HUES6 (cell line): ENCODE results near the gene AGRN.
A peak's percentile ranks its signal among the peaks of the same experiment; 100 is the strongest.

Experiments
- H3K27ac ChIP-seq: 2 replicates; pipeline ENCODE4 v1.7.0; 2013; ENCODE audit warnings: low read depth, mild to moderate bottlenecking, low read length, inconsistent platforms
- H3K27me3 ChIP-seq: 2 replicates; pipeline ENCODE4 v1.6.1; 2013; ENCODE audit warnings: low read length; ENCODE audit not compliant: control insufficient read depth, insufficient read depth
- H3K36me3 ChIP-seq: 2 replicates; pipeline ENCODE4 v1.6.1; 2013; ENCODE audit warnings: low read length; ENCODE audit not compliant: control insufficient read depth, insufficient read depth
- H3K4me1 ChIP-seq: 2 replicates; pipeline ENCODE4 v1.6.1; 2013; ENCODE audit warnings: low read length; ENCODE audit not compliant: control insufficient read depth, insufficient read depth
- H3K4me3 ChIP-seq: 2 replicates; pipeline ENCODE4 v1.5.1; 2013; ENCODE audit warnings: low read depth, low read length
- H3K9ac ChIP-seq: one replicate; pipeline ENCODE4 v1.6.1; 2013; ENCODE audit warnings: mild to moderate bottlenecking, low read length
- H3K9me3 ChIP-seq: 2 replicates; pipeline ENCODE4 v1.6.1; 2013; ENCODE audit warnings: low read depth, low read length; ENCODE audit not compliant: control insufficient read depth, insufficient read depth

AGRN gene

GRCh38 chr1:1020000-1020404, at the start of gene AGRN:
Gene AGRN (plus strand): TSS chr1:1020120. CDS start chr1:1020173, 53 bp downstream.
- peak within 1 kb of the TSS; percentile 87 for H3K4me3 ChIP-seq
- H3K9ac ChIP-seq, result peak within 1 kb of the TSS; percentile 89
- no peaks in the 10 kb centered on the region for H3K9me3 ChIP-seq
- no peak within 1 kb of the TSS for H3K27ac ChIP-seq
- H3K4me1 ChIP-seq, result peaks cover 38% of the 10 kb centered on the region
- peaks cover 3% of the 10 kb centered on the region; the same call in 1 of the 2 replicates for H3K36me3 ChIP-seq
- peaks cover 3% of the 10 kb centered on the region; the same call in 1 of the 2 replicates for H3K27me3 ChIP-seq

DNA sequence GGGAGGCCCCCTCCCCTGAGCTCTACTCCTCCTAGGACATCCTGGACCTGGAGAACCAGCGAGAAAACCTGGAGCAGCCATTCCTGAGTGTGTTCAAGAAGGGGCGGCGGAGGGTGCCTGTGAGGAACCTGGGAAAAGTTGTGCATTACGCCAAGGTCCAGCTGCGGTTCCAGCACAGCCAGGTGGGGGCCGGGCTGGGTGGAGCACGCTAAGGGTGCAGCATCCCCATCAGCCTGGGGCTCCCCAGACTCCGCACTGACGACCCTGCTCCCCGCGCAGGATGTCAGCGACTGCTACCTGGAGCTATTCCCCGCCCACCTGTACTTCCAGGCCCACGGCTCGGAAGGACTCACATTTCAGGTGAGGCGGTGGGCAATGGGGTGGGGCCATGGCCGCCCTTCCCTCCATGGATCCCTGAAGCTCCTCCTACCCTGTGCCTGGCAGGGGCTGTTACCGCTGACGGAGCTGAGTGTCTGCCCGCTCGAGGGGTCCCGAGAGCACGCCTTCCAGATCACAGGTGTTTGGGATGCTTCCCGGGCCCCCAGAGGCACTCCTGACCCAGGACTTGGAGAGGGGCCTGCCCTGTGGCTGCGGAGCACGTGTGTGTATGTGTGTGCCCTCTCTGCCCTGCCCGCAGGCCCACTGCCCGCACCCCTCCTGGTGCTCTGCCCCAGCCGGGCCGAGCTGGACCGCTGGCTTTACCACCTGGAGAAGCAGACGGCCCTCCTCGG, 49.5 kb upstream of the AGRN start:
- H3K27me3 ChIP-seq, result peaks cover 95% of the 10 kb centered on the region
- H3K27ac ChIP-seq, result no peak overlapping the region
- no peak overlapping the region for H3K4me3 ChIP-seq
- no peaks in the 10 kb centered on the region for H3K9me3 ChIP-seq
- H3K4me1 ChIP-seq, result peaks cover 17% of the 10 kb centered on the region
- peaks cover under 1% of the 10 kb centered on the region; the same call in 1 of the 2 replicates for H3K36me3 ChIP-seq
- H3K9ac ChIP-seq, result no peak overlapping the region

GRCh38 chr1:970973-971730, 48.8 kb upstream of the AGRN start:
- peaks cover 95% of the 10 kb centered on the region for H3K27me3 ChIP-seq
- H3K9me3 ChIP-seq, result no peaks in the 10 kb centered on the region

DNA sequence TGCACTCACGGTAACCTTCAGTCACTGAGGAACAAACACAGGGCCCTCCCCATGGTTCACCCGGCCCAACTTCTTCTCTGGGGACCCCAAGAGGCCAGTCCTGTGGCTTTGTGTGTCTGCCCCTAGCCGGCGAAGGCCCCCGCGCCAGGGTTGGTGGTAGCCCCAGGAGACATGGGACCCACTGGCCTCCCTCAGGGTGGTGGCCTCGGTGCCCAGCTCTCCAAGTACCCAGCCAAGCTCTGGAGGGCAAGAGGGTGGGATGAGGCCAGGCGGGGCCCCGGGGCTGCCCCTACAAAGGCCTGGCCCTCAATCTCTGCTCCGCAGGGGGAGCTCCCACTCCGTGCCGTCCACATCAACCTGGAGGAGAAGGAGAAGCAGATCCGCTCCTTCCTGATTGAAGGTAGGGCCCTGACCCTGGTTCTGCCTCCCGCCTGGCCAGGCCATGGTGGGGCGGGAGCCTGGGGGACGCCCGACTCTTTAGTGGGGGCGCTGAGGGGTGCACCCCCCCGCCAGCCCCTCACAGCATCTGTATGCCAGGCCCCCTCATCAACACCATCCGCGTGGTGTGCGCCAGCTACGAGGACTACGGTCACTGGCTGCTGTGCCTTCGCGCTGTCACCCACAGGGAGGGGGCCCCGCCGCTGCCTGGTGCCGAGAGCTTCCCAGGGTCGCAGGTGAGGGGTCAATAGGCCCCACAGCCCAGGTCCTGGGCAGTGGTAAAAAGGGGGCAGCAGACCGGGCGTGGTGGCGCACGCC, 48.0 kb upstream of the AGRN start:
- no peak overlapping the region for H3K27ac ChIP-seq
- H3K9me3 ChIP-seq, result no peaks in the 10 kb centered on the region
- H3K4me3 ChIP-seq, result no peak overlapping the region
- H3K36me3 ChIP-seq, result no peaks in the 10 kb centered on the region
- H3K4me1 ChIP-seq, result peaks cover 11% of the 10 kb centered on the region; the same call in 1 of the 2 replicates
- no peak overlapping the region for H3K9ac ChIP-seq
- H3K27me3 ChIP-seq, result peaks cover 89% of the 10 kb centered on the region

More at GRCh38 chr1:970973-971730, 48.8 kb upstream of the AGRN start:
- Histone ChIP-seq H3K4me1 (peaks cover 17% of the 10 kb centered on the region), H3K9ac (no peak overlapping the region), H3K27ac (no peak overlapping the region), H3K36me3 (no peaks in the 10 kb centered on the region), H3K4me3 (no peak overlapping the region)

DNA sequence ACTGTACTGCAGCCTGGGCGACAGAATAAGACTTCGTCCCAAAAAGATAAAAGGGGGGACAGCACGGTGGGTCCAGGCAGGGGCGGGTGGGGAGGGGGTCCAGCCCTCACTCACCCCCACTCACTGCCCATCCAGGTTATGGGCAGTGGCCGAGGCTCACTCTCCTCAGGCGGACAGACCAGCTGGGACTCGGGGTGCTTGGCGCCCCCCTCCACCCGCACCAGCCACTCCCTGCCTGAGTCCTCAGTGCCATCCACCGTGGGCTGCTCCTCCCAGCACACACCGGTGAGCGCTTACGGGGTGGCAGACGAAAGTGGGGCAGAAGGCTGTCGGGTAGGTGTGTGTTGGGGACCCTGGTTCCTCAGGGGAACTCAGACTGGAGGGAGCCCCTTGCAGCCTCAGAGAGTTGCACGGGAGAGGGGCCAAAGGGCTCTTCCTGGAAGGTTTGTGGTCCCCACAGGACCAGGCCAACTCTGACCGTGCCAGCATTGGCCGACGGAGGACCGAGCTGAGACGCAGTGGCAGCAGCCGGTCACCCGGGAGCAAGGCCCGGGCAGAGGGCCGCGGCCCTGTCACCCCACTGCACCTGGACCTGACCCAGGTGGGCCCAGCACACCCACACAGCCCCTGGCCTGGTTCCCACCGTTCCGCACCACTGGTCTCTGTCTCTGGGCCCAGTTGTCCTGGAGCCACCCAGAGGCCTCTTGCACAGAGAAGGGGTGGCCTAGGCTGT, 47.0 kb upstream of the AGRN start:
- Histone ChIP-seq H3K9me3 (no peaks in the 10 kb centered on the region), H3K36me3 (no peaks in the 10 kb centered on the region), H3K9ac (no peak overlapping the region), H3K27ac (no peak overlapping the region), H3K4me1 (peaks cover 11% of the 10 kb centered on the region; the same call in 1 of the 2 replicates), H3K4me3 (no peak overlapping the region), H3K27me3 (peaks cover 79% of the 10 kb centered on the region)

DNA sequence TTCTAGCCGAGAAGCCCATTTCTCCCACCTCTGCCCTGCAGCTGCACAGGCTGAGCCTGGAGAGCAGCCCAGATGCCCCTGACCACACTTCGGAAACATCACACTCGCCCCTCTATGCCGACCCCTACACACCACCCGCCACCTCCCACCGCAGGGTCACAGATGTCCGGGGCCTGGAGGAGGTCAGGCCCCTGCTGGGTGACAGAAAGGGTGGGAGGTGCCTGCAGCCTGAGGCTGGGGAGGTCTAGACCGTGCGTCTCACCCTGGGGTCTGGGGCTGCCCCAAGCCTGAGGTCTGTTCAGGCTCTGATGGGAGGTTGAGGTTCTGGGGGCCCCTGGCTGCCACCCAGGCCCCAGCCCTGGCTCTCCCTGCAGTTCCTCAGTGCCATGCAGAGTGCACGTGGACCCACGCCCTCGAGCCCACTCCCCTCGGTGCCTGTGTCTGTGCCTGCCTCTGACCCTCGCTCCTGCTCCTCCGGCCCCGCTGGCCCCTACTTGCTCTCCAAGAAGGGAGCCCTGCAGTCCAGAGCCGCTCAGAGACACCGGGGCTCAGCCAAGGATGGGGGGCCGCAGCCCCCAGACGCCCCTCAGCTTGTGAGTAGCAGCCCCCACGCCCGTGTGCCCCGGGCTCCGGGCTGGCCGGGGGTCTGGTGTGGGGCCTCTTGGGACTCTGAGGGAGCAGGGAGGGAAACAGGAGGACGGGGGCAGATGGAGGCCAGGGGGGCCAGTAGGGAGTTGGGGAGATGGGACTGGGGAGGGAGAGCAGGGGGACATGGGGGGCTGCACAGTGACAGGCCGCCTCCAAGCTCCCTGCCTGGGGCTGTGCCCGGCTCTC, 46.2 kb upstream of the AGRN start:
- peaks cover 11% of the 10 kb centered on the region; the same call in 1 of the 2 replicates for H3K4me1 ChIP-seq
- H3K9ac ChIP-seq, result no peak overlapping the region
- H3K4me3 ChIP-seq, result no peak overlapping the region
- H3K27ac ChIP-seq, result no peak overlapping the region
- no peaks in the 10 kb centered on the region for H3K36me3 ChIP-seq
- peaks cover 77% of the 10 kb centered on the region for H3K27me3 ChIP-seq
- H3K9me3 ChIP-seq, result no peaks in the 10 kb centered on the region

DNA sequence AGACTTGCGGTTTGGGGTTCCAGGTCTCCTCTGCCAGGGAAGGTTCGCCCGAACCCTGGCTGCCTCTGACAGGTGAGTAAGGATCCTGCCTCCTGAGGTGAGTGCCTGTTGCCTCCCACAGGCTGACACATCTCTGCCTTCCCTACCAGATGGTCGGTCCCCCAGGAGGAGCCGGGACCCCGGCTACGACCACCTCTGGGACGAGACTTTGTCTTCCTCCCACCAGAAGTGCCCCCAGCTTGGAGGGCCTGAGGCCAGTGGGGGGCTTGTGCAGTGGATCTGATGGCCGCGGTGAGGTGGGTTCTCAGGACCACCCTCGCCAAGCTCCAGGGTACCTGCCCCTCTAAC, 45.7 kb upstream of the AGRN start:
- Histone ChIP-seq H3K9ac (no peak overlapping the region), H3K4me3 (no peak overlapping the region), H3K27ac (no peak overlapping the region), H3K9me3 (no peaks in the 10 kb centered on the region), H3K4me1 (peaks cover 11% of the 10 kb centered on the region; the same call in 1 of the 2 replicates), H3K36me3 (no peaks in the 10 kb centered on the region), H3K27me3 (peaks cover 75% of the 10 kb centered on the region)

DNA sequence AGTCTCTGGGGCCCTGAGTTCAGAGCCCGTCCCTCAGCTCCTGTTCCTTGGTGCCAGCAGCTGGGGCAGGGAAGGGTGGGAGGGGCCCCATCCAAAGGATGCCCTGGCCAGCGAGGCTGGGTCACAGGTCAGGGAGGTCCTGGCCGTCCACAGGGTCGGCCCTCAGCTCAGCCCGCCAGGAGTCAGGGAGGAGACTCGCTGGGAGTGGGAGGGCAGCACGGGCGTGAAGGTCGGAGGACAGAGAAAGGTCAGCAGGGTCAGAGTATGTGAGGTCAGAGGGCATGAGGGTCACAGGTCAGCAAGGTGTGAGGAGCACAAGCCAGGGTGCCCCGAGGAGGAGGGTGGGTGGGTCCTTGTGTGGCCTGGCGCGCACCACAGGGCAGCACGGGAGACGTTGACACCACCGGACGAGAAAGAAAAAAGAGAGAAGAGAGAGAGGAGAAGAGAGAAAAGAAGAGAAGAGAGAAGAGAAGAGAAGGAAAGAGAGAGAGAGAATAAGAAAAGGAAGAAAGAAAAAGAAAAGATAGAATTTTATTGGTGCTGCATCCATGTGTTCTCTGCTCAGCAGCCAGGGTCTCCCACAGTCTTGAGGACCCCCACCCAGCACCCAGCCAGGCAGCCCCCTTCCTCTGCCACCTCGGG, 45.1 kb upstream of the AGRN start:
- Histone ChIP-seq H3K9me3 (no peaks in the 10 kb centered on the region), H3K9ac (no peak overlapping the region), H3K4me3 (no peak overlapping the region), H3K27ac (no peak overlapping the region), H3K27me3 (peaks cover 74% of the 10 kb centered on the region), H3K36me3 (no peaks in the 10 kb centered on the region), H3K4me1 (peaks cover 11% of the 10 kb centered on the region; the same call in 1 of the 2 replicates)

GRCh38 chr1:975365-975764, 44.6 kb upstream of the AGRN start:
- no peak overlapping the region for H3K27ac ChIP-seq
- H3K9ac ChIP-seq, result no peak overlapping the region
- 0 out of 2 replicates have a peak overlapping the region, but pooled peaks have one; percentile 17 for H3K4me3 ChIP-seq
- no peaks in the 10 kb centered on the region for H3K36me3 ChIP-seq
- peaks cover 74% of the 10 kb centered on the region for H3K27me3 ChIP-seq
- H3K9me3 ChIP-seq, result no peaks in the 10 kb centered on the region
- H3K4me1 ChIP-seq, result peaks cover 8% of the 10 kb centered on the region; the same call in 1 of the 2 replicates
